HepG2 (cell line): Measurements from ENCODE around the gene APPBP2. TPM values are rescaled to one million over a fixed set of nuclear protein-coding genes. Genes with fewer than 3 reads are reported as not detected.

Experiments
- AKNA ChIP-seq: sonication (generic); formaldehyde crosslinking; IDR thresholded peaks from 2 replicates; pipeline ENCODE4 v1.4.0; 2020; ENCODE audit warnings: missing genetic modification reagents, borderline replicate concordance
- BATF2 ChIP-seq: sonication (generic); formaldehyde crosslinking; IDR thresholded peaks from 2 replicates; pipeline ENCODE4 v1.8.0; 2022; ENCODE audit warnings: mild to moderate bottlenecking, missing genetic modification reagents, moderate library complexity
- CBX1 ChIP-seq: IDR thresholded peaks from one replicate; pipeline ENCODE4 v1.6.1; 2016; ENCODE audit warnings: antibody characterized with exemption, low read depth
- FOXP1 ChIP-seq, 2 experiments: fragments of 450-650 bp in 1 of 2; IDR thresholded peaks; 2 replicates each; pipeline ENCODE4 v1.6.1; 2017 to 2018; ENCODE audit warnings: antibody characterized with exemption in 1 of 2
- FOXP4 ChIP-seq: sonication (generic); formaldehyde crosslinking; IDR thresholded peaks from 2 replicates; pipeline ENCODE4 v1.4.0; 2020; ENCODE audit warnings: missing genetic modification reagents
- HIVEP1 ChIP-seq: sonication (generic); formaldehyde crosslinking; IDR thresholded peaks from 2 replicates; pipeline ENCODE4 v1.4.0; 2020; ENCODE audit warnings: mild to moderate bottlenecking, missing genetic modification reagents
- JUND ChIP-seq: sonication (generic); formaldehyde crosslinking; IDR thresholded peaks from 2 replicates; pipeline ENCODE4 v1.8.0; 2022; ENCODE audit warnings: mild to moderate bottlenecking, missing genetic modification reagents
- KMT2A ChIP-seq: sonication (generic); formaldehyde crosslinking; IDR thresholded peaks from 2 replicates; pipeline ENCODE4 v1.4.0; 2020; ENCODE audit warnings: missing genetic modification reagents
- MTA3 ChIP-seq: sonication (generic); formaldehyde crosslinking; IDR thresholded peaks from 2 replicates; pipeline ENCODE4 v1.4.0; 2020; ENCODE audit warnings: missing genetic modification reagents
- NCOA5 ChIP-seq: sonication (generic); formaldehyde crosslinking; IDR thresholded peaks from 2 replicates; pipeline ENCODE4 v1.4.0; 2020; ENCODE audit warnings: missing genetic modification reagents
- PPARG ChIP-seq: conservative IDR thresholded peaks from 2 replicates; pipeline ENCODE4 v1.6.1; 2016; ENCODE audit warnings: missing biosample characterization, missing genetic modification reagents
- RAD51 ChIP-seq: fragments of 450-650 bp; IDR thresholded peaks from 2 replicates; pipeline ENCODE4 v1.6.1; 2016; ENCODE audit warnings: borderline replicate concordance
- RARA ChIP-seq: IDR thresholded peaks from 2 replicates; pipeline ENCODE4 v1.6.1; 2016; ENCODE audit warnings: missing genetic modification reagents, missing compliant biosample characterization
- SIN3B ChIP-seq: fragments of 150-350 bp; IDR thresholded peaks from 2 replicates; pipeline ENCODE4 v1.6.1; 2014; ENCODE audit warnings: low read length
- ZBTB7B ChIP-seq: sonication (generic); formaldehyde crosslinking; IDR thresholded peaks from 2 replicates; pipeline ENCODE4 v1.4.0; 2020; ENCODE audit warnings: missing genetic modification reagents
- ZFP37 ChIP-seq: sonication (generic); formaldehyde crosslinking; IDR thresholded peaks from 2 replicates; pipeline ENCODE4 v1.4.0; 2020; ENCODE audit warnings: missing genetic modification reagents, borderline replicate concordance
- ZNF235 ChIP-seq: sonication (generic); formaldehyde crosslinking; IDR thresholded peaks from 2 replicates; pipeline ENCODE4 v1.8.1; 2023; ENCODE audit warnings: mild to moderate bottlenecking, missing genetic modification reagents, borderline replicate concordance
- ZNF512 ChIP-seq: sonication (generic); formaldehyde crosslinking; IDR thresholded peaks from 2 replicates; pipeline ENCODE4 v1.4.0; 2020; ENCODE audit warnings: mild to moderate bottlenecking, missing genetic modification reagents
- ZNF7 ChIP-seq: IDR thresholded peaks from 2 replicates; pipeline ENCODE4 v1.6.1; 2016; ENCODE audit warnings: missing biosample characterization, missing genetic modification reagents
- polyA plus RNA-seq, 8 experiments: library from polyadenylated mRNA; depleted of rRNA in 3 of 8; stranded (reverse) in 7 of 8; unstranded in 1 of 8; fragments of >200 nt; fragmentation: Illumina TruSeq in 4 of 8; extraction: Trizol in 4 of 8; gene quantifications; 2 replicates each; pipeline versions ENCODE4 v1.2.1 to v1.2.3, GENCODE V29; 2011 to 2016; ENCODE audit warnings: low read depth in 4 of 8, missing spikeins in 1 of 8, mixed read lengths in 1 of 8; ENCODE audit not compliant: insufficient read depth in 1 of 8
- total RNA-seq, 5 experiments: library from RNA; depleted of rRNA; stranded (reverse); fragments of >200 nt; fragmentation: Illumina TruSeq; extraction: Trizol; gene quantifications; 2 replicates each; pipeline ENCODE4 v1.2.3, GENCODE V29; 2016; ENCODE audit warnings: low read depth in 1 of 5
- TF ChIP-seq, protein P1 (sequence below): fragments of 450-650 bp; IDR thresholded peaks from 2 replicates; pipeline ENCODE4 v1.6.1; 2017

APPBP2 gene
- total and polyA plus RNA-seq, 2 of the 13 experiments (the other 11 are each of a cell fraction or from before 2014, with no cell fraction given): 17.5 to 45.8 TPM

DNA sequence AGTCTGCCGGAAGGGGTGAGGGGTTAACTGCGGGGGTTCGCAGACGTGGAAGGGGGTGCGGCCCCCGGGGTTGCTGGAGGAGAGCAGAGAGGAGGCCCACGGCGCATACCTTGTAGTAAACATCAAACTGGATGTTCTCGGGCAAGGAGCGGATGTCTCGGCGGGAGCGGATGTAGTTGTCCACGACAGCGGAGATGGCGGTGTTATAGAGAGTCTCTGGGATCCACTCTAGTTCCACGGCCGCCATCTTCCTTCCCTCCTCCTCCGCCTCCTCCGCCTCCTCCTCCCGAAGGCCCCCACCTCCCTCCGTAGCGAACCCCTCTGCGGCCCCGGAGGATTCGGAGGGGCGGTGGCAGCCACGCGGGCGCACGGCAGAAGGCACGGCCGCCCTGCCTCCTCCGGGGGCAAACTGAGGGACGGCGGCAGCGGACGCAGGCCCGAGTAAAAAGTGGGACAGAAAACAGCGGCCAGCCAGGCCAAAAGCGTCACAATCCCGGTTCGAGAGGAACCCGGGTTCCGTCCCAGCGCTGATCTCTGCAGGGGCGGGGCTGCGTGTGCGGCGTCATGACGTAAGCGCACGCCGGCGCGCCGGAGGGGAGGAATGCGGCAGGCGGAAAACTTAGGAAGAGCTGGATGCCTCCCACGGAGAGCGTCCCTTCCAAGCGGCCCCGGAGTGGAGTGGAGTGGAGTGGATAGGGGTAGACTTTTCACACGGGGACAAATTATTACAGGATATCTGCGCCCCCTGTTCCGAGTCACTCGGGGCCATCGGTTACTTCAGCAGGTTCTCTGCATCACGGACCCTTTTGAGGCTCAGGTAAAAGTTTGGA lies at the start of gene APPBP2 (continued):
- TF ChIP-seq, protein P1, sequence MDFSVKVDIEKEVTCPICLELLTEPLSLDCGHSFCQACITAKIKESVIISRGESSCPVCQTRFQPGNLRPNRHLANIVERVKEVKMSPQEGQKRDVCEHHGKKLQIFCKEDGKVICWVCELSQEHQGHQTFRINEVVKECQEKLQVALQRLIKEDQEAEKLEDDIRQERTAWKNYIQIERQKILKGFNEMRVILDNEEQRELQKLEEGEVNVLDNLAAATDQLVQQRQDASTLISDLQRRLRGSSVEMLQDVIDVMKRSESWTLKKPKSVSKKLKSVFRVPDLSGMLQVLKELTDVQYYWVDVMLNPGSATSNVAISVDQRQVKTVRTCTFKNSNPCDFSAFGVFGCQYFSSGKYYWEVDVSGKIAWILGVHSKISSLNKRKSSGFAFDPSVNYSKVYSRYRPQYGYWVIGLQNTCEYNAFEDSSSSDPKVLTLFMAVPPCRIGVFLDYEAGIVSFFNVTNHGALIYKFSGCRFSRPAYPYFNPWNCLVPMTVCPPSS: no peak
- TF ChIP-seq BATF2 (CRISPR knock-in tag) (no peak), NCOA5 (CRISPR knock-in tag) (no peak), RARA (CRISPR knock-in tag) (peak; percentile 42; the same call in 1 of the 2 replicates), AKNA (no peak), MTA3 (CRISPR knock-in tag) (peak; percentile 72; the same call in 1 of the 2 replicates), FOXP1 (IDR thresholded peaks at IDR 0.05) (no peak), FOXP1 (CRISPR knock-in tag; IDR thresholded peaks at IDR 0.05) (0 out of 2 replicates have a peak, but pooled peaks have one; percentile 4), ZNF235 (CRISPR knock-in tag) (peak; percentile 77), ZNF512 (CRISPR knock-in tag) (no peak), SIN3B (peak; percentile 37; the same call in 1 of the 2 replicates), CBX1 (peak; percentile 92), KMT2A (CRISPR knock-in tag) (peak; percentile 97), FOXP4 (CRISPR knock-in tag) (peak; percentile 56), ZNF7 (CRISPR knock-in tag) (no peak), PPARG (0 out of 2 replicates have a peak, but pooled peaks have one; percentile 22), ZFP37 (no peak), ZBTB7B (CRISPR knock-in tag) (peak; percentile 87), JUND (CRISPR knock-in tag) (peak; percentile 69; the same call in 1 of the 2 replicates), HIVEP1 (CRISPR knock-in tag) (peak; percentile 92), RAD51 (no peak)
